K562 (cell line): ENCODE results near the gene CUX1.

Experiments
- CC2D1A ChIP-seq: fragments of 450-650 bp; IDR thresholded peaks from 2 replicates; pipeline ENCODE4 v1.6.1; 2017; ENCODE audit warnings: mild to moderate bottlenecking
- CTCF ChIP-seq, 3 experiments: IDR thresholded peaks in 2 of 3; conservative IDR thresholded peaks in 1 of 3; 2 replicates each; pipeline ENCODE4 v1.5.1; 2011 to 2012; ENCODE audit warnings: low read length in 3 of 3, mild to moderate bottlenecking in 3 of 3, control low read depth in 2 of 3, improper control_type of control experiment in 1 of 3, inconsistent platforms in 1 of 3, low read depth in 1 of 3, mixed read lengths in 1 of 3, moderate library complexity in 1 of 3; ENCODE audit not compliant: insufficient read depth in 2 of 3
- FOXO4 ChIP-seq: fragments of 450-650 bp; formaldehyde crosslinking; IDR thresholded peaks from 2 replicates; pipeline ENCODE4 v1.4.0; 2020; ENCODE audit warnings: mild to moderate bottlenecking, moderate library complexity
- GMEB1 ChIP-seq: fragments of 250-450 bp; sonication (Bioruptor Pico); IDR thresholded peaks from 2 replicates; pipeline ENCODE4 v1.4.0; 2020; ENCODE audit warnings: mild to moderate bottlenecking
- HDAC1 ChIP-seq, 2 experiments: fragments of 450-650 bp; IDR thresholded peaks; 2 replicates each; pipeline ENCODE4 v1.6.1; 2016 to 2017; ENCODE audit warnings: inconsistent platforms in 1 of 2, mild to moderate bottlenecking in 1 of 2, moderate library complexity in 1 of 2
- JUNB ChIP-seq: fragments of 450-650 bp; formaldehyde crosslinking; conservative IDR thresholded peaks from 2 replicates; pipeline ENCODE4 v1.4.0; 2020; ENCODE audit warnings: mild to moderate bottlenecking
- JUND ChIP-seq, 2 experiments: IDR thresholded peaks; 2 replicates in 1 of 2; 3 replicates in 1 of 2; pipeline ENCODE4 v1.6.1; 2011; ENCODE audit warnings: borderline replicate concordance in 2 of 2, low read depth in 2 of 2, low read length in 2 of 2, improper control_type of control experiment in 1 of 2, missing biosample characterization in 1 of 2, missing genetic modification characterization in 1 of 2, missing genetic modification reagents in 1 of 2
- MCM2 ChIP-seq: fragments of 450-650 bp; IDR thresholded peaks from 2 replicates; pipeline ENCODE4 v1.6.1; 2017; ENCODE audit warnings: low read depth, mild to moderate bottlenecking
- SETDB1 ChIP-seq: IDR thresholded peaks from one replicate; pipeline ENCODE4 v1.6.1; 2012; ENCODE audit warnings: low read length, control low read depth, inconsistent platforms
- ZFP1 ChIP-seq: fragments of 450-650 bp; formaldehyde crosslinking; IDR thresholded peaks from 2 replicates; pipeline ENCODE4 v1.4.0; 2020; ENCODE audit warnings: mild to moderate bottlenecking, mixed read lengths

GRCh38 chr7:102195361-102195760 is 377.9 kb downstream of the CUX1 start:
- no peak for TF ChIP-seq GMEB1
- TF ChIP-seq CC2D1A, result no peak
- no peak for TF ChIP-seq JUNB
- no peak for TF ChIP-seq SETDB1
- TF ChIP-seq ZFP1 (CRISPR knock-in tag), result no peak
- TF ChIP-seq FOXO4 (CRISPR knock-in tag), result no peak
- no peak for TF ChIP-seq JUND (IDR thresholded peaks at IDR 0.05; ENCODE audit: borderline replicate concordance, low read depth, low read length)
- TF ChIP-seq JUND (tag; IDR thresholded peaks at IDR 0.05; ENCODE audit: borderline replicate concordance, low read depth, low read length), result no peak
- no peak for TF ChIP-seq HDAC1 (IDR thresholded peaks at IDR 0.05)
- TF ChIP-seq MCM2, result no peak
- no peak for TF ChIP-seq CTCF (IDR thresholded peaks at IDR 0.05 in 2 of 3, conservative IDR thresholded peaks at IDR 0.05 in 1 of 3; ENCODE audit: insufficient read depth in 2 of 3, low read depth in 1 of 3, low read length in 3 of 3)
